Activated naive CD4-positive, alpha-beta T cell treated with anti-CD3 and anti-CD28 coated beads, Interleukin-2, amount 50 U/mL, for 72 hours (primary cell): Measurements from ENCODE around the gene MYO19. TPM values are rescaled to one million over a fixed set of nuclear protein-coding genes. Genes with fewer than 3 reads are reported as not detected.
"Not testable (repeated sequence)": the region's sequence is repeated elsewhere in the genome, so short reads cannot be mapped to it uniquely, and the experiment has no call there.

Experiments used
- ATAC-seq, 2 donors: fragments of 150-1000 bp; cut with Tn5 transposase; 2 replicates each; pipeline ENCODE4 v1.10.0; 2021; ENCODE audit warnings: mild to moderate bottlenecking in 2 of 2, moderate library complexity in 2 of 2
- DNase-seq, 2 donors: peaks; one replicate each; pipeline ENCODE4 v3.0.0; 2021 to 2022; ENCODE audit warnings: low spot score in 2 of 2
- H3K27ac Mint-ChIP-seq, 2 donors: one replicate each; pipeline ENCODE4 v1.8.0; 2022; ENCODE audit warnings: mild to moderate bottlenecking in 2 of 2, mixed read lengths in 2 of 2
- H3K36me3 Mint-ChIP-seq, 2 donors: one replicate each; pipeline ENCODE4 v1.8.0; 2022; ENCODE audit warnings: mixed read lengths in 2 of 2
- H3K9me3 Mint-ChIP-seq, 2 donors: one replicate each; pipeline ENCODE4 v1.8.0; 2022; ENCODE audit warnings: mixed read lengths in 2 of 2
- total RNA-seq, 2 donors: library from RNA; stranded (reverse); gene quantifications; one replicate each; pipeline ENCODE4 v1.2.3, GENCODE V29; 2022

The MYO19 gene
- total RNA-seq, 2 donors from 2014 or later = 153 to 170 TPM

DNA sequence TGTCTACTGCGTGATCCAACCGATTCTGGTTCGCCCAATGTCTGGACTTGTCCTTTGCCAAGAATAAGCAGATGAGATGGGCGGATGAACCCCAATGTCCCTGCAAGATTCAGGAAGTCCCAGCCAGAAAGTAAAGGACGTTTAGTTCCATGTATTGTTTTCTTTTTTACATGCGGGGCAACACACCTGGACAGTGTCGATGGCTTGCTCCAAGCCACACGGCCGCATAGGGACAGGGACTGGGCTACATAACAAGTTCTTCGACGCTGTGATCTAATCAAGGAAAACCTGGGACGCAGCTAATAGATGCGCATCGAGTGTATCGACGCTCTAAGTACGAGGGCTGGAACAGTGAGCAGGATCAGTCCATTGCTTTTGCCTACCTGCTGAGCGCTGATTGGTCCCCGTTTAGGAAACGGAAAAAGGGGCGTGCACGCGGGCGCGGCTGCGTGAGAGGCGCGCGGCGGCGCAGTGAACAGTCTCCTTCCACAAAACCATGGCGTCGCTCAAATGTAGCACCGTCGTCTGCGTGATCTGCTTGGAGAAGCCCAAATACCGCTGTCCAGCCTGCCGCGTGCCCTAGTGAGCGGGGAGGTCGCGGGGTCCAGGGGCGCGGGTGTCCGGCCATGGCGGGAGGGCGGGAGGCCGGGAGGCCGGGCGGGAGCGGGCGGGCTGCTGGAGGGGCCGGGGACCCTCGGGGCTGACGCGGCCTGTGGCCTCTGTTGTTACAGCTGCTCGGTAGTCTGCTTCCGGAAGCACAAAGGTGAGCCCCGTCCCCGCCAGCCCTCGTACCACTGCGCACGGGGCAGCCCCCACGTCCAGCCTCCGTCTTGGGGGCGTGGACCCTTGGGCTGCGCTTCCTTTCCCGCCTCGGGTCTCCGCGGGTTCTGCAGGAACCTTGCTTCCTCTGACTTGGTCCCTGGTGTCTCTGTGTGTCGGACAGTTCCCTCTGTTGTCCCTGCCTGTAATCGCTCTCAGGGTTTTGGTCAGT lies 48.2 kb downstream of the MYO19 start, which contains the start of gene ZNHIT3:
Gene ZNHIT3 (plus strand): TSS at position 478 of the 991 bp plus-strand sequence. CDS start 19 bp downstream, at position 497.
- H3K9me3 Mint-ChIP-seq = no peaks in the 10 kb centered on the region
- peaks cover 18 to 36% of the 10 kb centered on the region in 2 donors for H3K36me3 Mint-ChIP-seq
- H3K27ac Mint-ChIP-seq = peak within 1 kb of the TSS; percentile 94 to 100
- ATAC-seq = peak; percentile 93 to 95
- DNase-seq = peak; percentile 86 to 90

DNA sequence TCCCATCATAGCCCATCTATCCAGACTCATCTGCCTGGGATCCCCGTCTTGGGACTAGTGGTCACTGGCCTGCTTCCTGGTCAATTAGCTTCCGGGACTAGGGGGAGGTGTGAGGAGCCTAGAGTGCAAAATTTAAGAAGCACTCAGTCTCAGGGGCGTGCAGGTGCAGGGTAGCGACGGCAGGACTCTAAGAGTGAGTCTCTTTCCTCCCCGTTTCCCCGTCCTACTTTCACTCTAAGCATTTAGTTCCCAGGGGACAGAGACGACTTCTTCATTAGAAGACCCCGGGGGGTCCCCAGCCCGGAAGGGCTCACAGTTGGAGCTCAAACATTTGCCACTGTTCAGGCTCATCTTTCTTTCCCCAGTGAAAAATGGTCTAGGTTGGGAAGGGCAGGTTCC lies 48.9 kb downstream of the MYO19 start:
- DNase-seq (no peak), ATAC-seq (no peak)
- Mint-ChIP-seq H3K27ac (peak overlapping the region; percentile 94 to 100), H3K36me3 (peaks cover 18 to 36% of the 10 kb centered on the region in 2 donors), H3K9me3 (no peaks in the 10 kb centered on the region)

DNA sequence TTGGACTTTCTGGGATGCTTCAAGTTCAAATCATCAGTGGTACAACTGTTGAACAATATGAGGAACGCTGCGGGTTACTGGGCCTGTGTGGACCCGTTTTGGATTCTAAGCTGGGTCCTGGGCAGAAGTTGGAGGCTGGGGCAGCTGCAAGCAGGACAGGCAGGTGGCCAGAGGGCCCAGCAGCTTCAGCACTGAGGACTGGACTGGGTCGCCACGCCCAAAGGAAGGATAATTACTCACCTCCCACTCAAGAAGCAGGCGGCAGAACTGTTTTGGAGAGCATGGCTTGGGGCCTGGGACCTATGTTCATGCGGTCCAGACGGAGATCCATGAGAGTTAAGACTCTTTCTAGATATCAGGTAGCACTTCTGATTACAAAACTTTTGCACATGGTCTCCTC lies 49.6 kb downstream of the MYO19 start:
- no peak overlapping the region for H3K27ac Mint-ChIP-seq
- H3K36me3 Mint-ChIP-seq = peaks cover 18 to 32% of the 10 kb centered on the region in 2 donors
- DNase-seq (no peak), ATAC-seq (no peak)
- H3K9me3 Mint-ChIP-seq = no peaks in the 10 kb centered on the region

DNA sequence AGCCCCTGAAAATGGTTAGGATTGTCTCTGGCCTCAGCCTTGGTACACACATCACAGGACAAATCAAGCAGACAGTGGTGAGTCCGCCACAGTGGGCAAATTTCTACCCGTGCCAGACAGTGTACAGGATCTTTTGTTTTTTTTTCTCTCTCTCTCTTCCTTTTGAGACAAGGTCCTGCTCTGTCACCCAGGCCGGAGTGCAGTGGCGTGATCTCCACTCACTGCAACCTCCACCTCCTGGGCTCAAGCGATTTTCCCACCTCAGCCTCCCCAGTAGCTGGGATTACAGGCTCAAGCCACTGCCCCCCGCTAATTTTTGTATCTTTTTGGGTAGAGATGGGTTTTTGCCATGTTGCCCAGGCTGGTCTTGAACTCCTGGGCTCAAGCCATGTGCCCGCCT lies 50.6 kb downstream of the MYO19 start:
- ATAC-seq, H3K9me3 Mint-ChIP-seq, H3K27ac Mint-ChIP-seq, DNase-seq: not testable (repeated sequence)
- peaks cover 18 to 22% of the 10 kb centered on the region in 2 donors for H3K36me3 Mint-ChIP-seq

DNA sequence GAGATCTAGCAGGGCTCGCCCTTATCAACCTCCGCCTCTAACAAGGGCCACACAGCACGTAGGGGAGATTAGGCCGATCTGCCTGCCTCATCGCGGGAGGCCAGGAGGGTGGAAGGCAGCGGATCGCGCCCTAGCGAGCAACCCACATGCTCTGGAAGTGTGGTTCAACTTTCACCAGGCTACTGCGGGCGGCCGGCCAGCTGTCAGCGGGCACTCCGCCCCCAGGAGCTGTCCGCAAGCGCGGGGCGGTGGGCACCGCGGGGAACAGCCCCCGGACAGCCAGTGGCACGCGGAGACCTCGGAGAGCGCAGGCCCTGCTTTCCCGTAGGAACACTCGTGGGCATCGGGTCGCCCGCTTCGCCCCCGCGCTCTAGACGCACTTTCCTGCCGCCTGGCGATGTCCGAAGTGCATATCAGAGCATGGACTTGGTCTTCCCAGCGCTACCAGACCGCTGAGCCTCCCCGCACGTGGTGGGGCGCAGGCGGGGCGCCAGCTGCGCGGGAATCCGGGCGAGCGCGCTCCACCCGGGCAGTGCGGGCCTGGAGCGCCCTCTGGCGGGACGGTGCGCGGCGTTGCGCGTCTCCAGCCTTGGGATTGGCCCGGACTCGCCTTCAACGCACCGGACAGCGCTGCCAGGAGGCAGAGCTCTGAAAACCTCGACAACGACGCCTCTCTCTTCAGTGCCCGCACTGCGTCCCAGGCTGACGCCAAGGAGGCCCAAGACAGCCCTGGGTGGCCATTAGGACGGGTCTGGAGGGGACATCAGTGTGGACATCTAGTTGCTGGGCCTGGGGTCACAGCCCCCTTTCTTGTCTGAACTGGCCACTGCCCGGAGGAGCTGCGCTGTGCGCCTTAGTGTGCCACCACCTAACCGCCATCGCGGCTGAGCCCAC lies 51.8 kb downstream of the MYO19 start:
- Mint-ChIP-seq H3K36me3 (peaks cover 18 to 21% of the 10 kb centered on the region in 2 donors), H3K9me3 (no peaks in the 10 kb centered on the region), H3K27ac (no peak overlapping the region)
- ATAC-seq (peak; percentile 71 to 74), DNase-seq (peak; percentile 83 to 95)

DNA sequence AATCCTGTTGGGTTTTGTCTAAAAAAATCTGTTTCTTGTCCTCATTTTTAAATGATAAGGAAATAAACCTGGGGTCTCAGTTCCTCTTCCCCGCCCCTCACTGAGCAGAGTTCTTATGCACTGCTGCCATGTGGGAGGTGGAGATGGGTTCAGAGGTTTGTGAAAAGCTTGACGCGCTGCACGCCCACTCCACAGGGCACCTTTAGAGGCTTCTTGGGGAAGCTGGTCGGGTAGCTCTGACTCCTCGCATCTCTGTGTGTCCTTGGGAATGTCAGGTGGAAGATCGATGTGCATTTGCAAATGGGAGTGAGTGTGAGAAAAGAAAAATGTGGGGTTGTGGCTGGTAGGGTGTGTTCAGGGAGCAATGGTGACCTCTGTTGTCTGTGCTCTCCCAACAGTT lies 52.8 kb downstream of the MYO19 start:
- DNase-seq (no peak), ATAC-seq (no peak)
- Mint-ChIP-seq H3K36me3 (peaks cover 15 to 18% of the 10 kb centered on the region in 2 donors), H3K9me3 (no peaks in the 10 kb centered on the region), H3K27ac (no peak overlapping the region)

- Mint-ChIP-seq H3K27ac (no peak overlapping the region), H3K36me3 (no peaks in the 10 kb centered on the region), H3K9me3 (no peaks in the 10 kb centered on the region)
- ATAC-seq (no peak), DNase-seq (peak in 1 of 2 donors; percentile 1)
These were observed 59.2 kb downstream of the MYO19 start for GRCh38 chr17:36475346-36475970.

- no peaks in the 10 kb centered on the region for H3K9me3 Mint-ChIP-seq
- DNase-seq (peak in 1 of 2 donors; percentile 1), ATAC-seq (no peak)
- H3K36me3 Mint-ChIP-seq = no peaks in the 10 kb centered on the region
- H3K27ac Mint-ChIP-seq = no peak overlapping the region
These were observed 60.1 kb downstream of the MYO19 start for GRCh38 chr17:36474571-36474970.

- no peak for ATAC-seq
- H3K27ac Mint-ChIP-seq = no peak overlapping the region
- H3K9me3 Mint-ChIP-seq = no peaks in the 10 kb centered on the region
- DNase-seq = no peak
- no peaks in the 10 kb centered on the region for H3K36me3 Mint-ChIP-seq
These were observed 64.2 kb downstream of the MYO19 start for GRCh38 chr17:36470499-36470898.

GRCh38 chr17:36469733-36470132 lies 64.9 kb downstream of the MYO19 start:
- no peak for ATAC-seq
- Mint-ChIP-seq H3K9me3 (no peaks in the 10 kb centered on the region), H3K36me3 (no peaks in the 10 kb centered on the region), H3K27ac (no peak overlapping the region)
- DNase-seq = no peak

DNA sequence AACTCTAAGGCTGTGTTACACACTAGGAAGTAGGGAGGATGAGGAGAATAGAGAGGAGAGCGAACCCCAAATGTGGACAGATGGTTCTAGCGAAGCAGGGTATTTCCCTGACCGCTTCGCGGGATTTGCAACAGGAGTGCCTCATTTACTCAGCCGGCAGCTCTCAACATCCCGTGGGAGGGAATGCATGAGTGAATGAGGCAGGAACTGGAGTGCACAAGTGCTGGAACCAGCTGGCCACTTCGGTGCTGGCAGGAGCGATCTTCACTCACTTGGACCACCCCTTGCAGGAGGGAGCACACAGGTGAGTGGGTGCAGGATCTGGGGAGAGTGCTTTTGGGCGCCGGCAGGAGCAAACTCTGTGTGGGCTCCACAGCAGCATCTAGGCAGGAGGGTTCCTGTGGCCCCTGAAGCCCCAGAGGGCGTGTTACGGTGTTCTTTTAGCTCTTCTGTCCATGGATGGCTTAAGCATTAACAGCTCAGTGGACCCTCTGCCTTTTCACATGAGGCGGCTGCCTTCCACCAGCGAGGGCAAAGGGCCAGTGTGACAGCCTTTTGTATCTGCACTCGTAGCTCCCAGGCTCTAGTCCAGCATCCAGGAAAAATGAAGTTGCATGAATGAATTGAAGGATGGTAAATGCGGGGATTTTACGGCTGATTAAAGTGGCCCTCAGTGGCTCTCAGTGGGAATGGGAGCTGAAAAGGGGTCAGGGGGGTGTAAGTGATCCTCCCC lies 65.6 kb downstream of the MYO19 start:
- Mint-ChIP-seq H3K27ac (no peak overlapping the region), H3K36me3 (no peaks in the 10 kb centered on the region), H3K9me3 (no peaks in the 10 kb centered on the region)
- no peak for DNase-seq
- no peak for ATAC-seq

- ATAC-seq = no peak
- DNase-seq = no peak
- no peak overlapping the region for H3K27ac Mint-ChIP-seq
- no peaks in the 10 kb centered on the region for H3K9me3 Mint-ChIP-seq
- H3K36me3 Mint-ChIP-seq = no peaks in the 10 kb centered on the region
These were observed 69.9 kb downstream of the MYO19 start for GRCh38 chr17:36464765-36465088.

DNA sequence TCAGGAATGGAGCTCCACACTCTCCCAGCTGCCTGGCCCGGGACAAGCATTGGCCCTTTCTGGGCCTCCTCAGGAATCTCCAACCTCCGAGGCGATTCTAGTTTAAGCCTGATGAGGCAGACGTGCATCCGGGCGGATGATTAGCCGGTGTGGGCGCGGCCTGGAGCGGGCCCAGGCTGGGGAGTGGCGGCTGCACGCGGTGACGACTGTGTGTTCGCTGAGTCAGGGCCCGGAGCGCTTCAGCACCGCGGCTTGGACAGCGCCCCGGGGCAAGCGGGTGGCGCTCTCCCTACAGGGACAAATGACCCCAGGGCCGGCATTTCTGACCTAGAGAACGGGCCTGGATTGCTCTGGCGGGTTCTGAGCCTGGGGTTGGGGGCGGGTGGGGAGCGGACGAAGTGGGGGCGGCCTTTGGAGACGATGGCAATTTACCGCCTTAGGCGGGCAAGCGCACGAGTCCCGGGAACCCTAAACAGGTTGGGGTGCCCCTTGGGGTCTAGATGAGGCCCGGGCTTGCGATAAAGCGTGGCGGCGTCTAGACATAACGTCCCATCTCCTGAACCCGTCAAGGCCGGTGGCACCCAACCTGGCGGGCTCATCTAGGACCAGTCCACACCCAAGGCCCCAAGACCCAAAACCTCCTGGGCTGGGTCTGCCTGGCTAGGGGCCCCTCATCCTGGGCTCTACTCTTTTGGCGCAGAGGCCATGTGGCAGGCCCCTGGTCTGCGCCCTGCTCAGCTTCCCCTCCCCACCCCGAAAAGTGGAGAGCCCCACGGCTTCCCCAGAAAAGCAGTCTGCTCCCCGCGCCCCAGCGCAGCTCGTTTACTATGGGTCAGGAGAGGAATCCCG lies 70.5 kb downstream of the MYO19 start:
- H3K9me3 Mint-ChIP-seq = no peaks in the 10 kb centered on the region
- DNase-seq (peak in 1 of 2 donors; percentile 74), ATAC-seq (peak; percentile 84 to 99)
- H3K36me3 Mint-ChIP-seq = no peaks in the 10 kb centered on the region
- H3K27ac Mint-ChIP-seq = no peak overlapping the region

GRCh38 chr17:36461330-36462110 lies 73.1 kb downstream of the MYO19 start:
- Mint-ChIP-seq H3K36me3 (no peaks in the 10 kb centered on the region), H3K27ac (peak overlapping the region in 1 of 2 donors; percentile 77), H3K9me3 (no peaks in the 10 kb centered on the region)
- DNase-seq (no peak), ATAC-seq (no peak)
